Tibial nerve (tissue), 4 donors: ENCODE results near the gene CALML4. TPM values are rescaled to one million over a fixed set of nuclear protein-coding genes. Genes with fewer than 3 reads are reported as not detected.

Source experiments
- DNase-seq, 2 donors: peaks; one replicate each; pipeline ENCODE4 v3.0.0-alpha.2; 2019; ENCODE audit warnings: low spot score in 2 of 2
- H3K27ac ChIP-seq, 4 donors: fragments of 200-600 bp; sonication (generic) in 3 of 4; one replicate each; pipeline ENCODE4 v1.5.1; 2017 to 2019; ENCODE audit warnings: mild to moderate bottlenecking in 1 of 4
- H3K27me3 ChIP-seq, 2 donors: fragments of 200-600 bp; sonication (generic) in 1 of 2; one replicate each; pipeline versions ENCODE4 v1.5.1 to v1.6.0; 2017 to 2019
- H3K36me3 ChIP-seq, 3 donors: fragments of 200-600 bp; sonication (generic); one replicate each; pipeline ENCODE4 v1.5.1; 2018 to 2019
- H3K4me1 ChIP-seq, 4 donors: fragments of 200-600 bp; sonication (generic) in 3 of 4; one replicate each; pipeline ENCODE4 v1.5.1; 2017 to 2019
- H3K4me3 ChIP-seq, 4 donors: fragments of 200-600 bp; sonication (generic) in 3 of 4; one replicate each; pipeline ENCODE4 v1.5.1; 2017 to 2019; ENCODE audit warnings: mild to moderate bottlenecking in 1 of 4, moderate library complexity in 1 of 4
- H3K9me3 ChIP-seq, 4 donors: fragments of 200-600 bp; sonication (generic) in 3 of 4; one replicate each; pipeline ENCODE4 v1.5.1; 2017 to 2019
- EP300 ChIP-seq, 2 donors: sonication (generic); formaldehyde crosslinking; IDR thresholded peaks; one replicate each; pipeline ENCODE4 v1.6.1; 2017; ENCODE audit warnings: antibody characterized with exemption in 2 of 2, mild to moderate bottlenecking in 1 of 2
- POLR2A ChIP-seq, 2 donors: fragments of 450-650 bp; IDR thresholded peaks; one replicate each; pipeline ENCODE4 v1.6.1; 2017; ENCODE audit warnings: antibody characterized with exemption in 2 of 2, mild to moderate bottlenecking in 2 of 2, moderate library complexity in 2 of 2
- WGBS, 2 donors: methylation state at CpG; one replicate each; pipeline ENCODE4 v1.1.5; 2018; 5-methylcytosine and 5-hydroxymethylcytosine counted together
- total RNA-seq, 4 donors: library from RNA; depleted of rRNA; stranded (reverse); fragments of >200 nt; gene quantifications; one replicate each; pipeline ENCODE4 v1.1.0, GENCODE V29; 2016
- TF ChIP-seq, protein P1 (sequence below), 5 experiments: fragments of 200-600 bp in 3 of 5; fragments of 450-650 bp in 2 of 5; sonication (generic) in 3 of 5; IDR thresholded peaks; one replicate each; pipeline ENCODE4 v1.5.1; 2016 to 2019; ENCODE audit warnings: antibody characterized with exemption in 5 of 5, mild to moderate bottlenecking in 3 of 5, moderate library complexity in 2 of 5

Gene CALML4
- total RNA-seq, 4 donors from 2014 or later, result 7.5 to 27.1 (median 13.6) TPM

DNA sequence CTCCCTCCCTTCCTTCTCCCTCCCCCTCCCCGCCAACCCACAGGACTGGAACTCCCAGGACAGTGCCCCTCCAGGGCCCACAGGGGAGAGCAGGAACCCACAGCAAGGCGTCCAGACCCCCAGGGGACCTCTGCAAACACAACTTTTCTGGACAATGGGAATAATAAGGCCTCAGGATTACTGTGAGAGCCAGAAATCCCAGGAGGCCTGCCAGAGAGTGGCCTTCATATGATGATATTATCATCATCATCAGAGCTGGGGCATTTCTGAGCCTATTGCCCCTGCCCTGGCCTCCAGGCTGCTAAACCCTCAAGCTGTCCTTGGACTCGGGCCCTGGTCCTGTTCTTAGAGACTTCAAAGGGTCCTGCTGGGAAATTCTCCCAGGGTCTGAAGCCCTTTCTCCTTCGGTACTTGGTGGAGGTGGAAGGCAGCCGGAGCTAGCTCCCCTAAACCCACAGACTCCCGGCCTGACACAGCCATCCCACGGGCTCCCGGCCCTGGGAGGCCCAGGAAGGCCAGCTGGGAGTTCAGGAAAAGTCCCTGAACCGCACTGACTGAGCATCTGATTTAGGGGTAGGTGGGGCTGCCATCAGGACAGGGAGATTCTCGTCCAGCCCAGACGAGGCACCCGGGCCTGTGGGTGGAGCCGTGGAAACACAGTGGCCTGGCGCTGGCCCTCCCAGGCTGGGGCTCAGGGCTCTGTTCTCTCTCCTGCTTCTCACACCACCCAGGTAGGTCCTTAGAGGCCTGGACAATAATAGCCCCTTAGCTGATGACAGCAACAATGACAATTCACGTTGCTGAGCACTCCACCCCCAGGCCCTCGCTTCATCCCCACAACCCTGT lies 4.9 kb downstream of the CALML4 start:
- WGBS, 2 donors, result 49 to 54% methylated on average over 15 to 16 of the region's 16 CpGs
- H3K27ac ChIP-seq, result peak overlapping the region in 3 of 4 donors; percentile 17 to 58 (median 41)
- no peaks in the 10 kb centered on the region for H3K9me3 ChIP-seq
- H3K27me3 ChIP-seq, result no peaks in the 10 kb centered on the region
- H3K36me3 ChIP-seq, result peaks cover 0 to 9% (median 0%) of the 10 kb centered on the region in 3 donors
- TF ChIP-seq EP300 (IDR thresholded peaks at IDR 0.05) (no peak), POLR2A (IDR thresholded peaks at IDR 0.05) (no peak)
- TF ChIP-seq, protein P1, sequence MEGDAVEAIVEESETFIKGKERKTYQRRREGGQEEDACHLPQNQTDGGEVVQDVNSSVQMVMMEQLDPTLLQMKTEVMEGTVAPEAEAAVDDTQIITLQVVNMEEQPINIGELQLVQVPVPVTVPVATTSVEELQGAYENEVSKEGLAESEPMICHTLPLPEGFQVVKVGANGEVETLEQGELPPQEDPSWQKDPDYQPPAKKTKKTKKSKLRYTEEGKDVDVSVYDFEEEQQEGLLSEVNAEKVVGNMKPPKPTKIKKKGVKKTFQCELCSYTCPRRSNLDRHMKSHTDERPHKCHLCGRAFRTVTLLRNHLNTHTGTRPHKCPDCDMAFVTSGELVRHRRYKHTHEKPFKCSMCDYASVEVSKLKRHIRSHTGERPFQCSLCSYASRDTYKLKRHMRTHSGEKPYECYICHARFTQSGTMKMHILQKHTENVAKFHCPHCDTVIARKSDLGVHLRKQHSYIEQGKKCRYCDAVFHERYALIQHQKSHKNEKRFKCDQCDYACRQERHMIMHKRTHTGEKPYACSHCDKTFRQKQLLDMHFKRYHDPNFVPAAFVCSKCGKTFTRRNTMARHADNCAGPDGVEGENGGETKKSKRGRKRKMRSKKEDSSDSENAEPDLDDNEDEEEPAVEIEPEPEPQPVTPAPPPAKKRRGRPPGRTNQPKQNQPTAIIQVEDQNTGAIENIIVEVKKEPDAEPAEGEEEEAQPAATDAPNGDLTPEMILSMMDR (IDR thresholded peaks at IDR 0.05), result no peak
- DNase-seq, result no peak
- H3K4me3 ChIP-seq, result no peak overlapping the region
- H3K4me1 ChIP-seq, result peaks cover 0 to 67% (median 21%) of the 10 kb centered on the region in 4 donors

- H3K36me3 ChIP-seq, result peaks cover 0 to 9% (median 0%) of the 10 kb centered on the region in 3 donors
- DNase-seq, result no peak
- H3K27ac ChIP-seq, result peak overlapping the region in 1 of 4 donors; percentile 30
- WGBS, 2 donors, result 48 to 52% methylated on average over 11 of the region's 11 CpGs
- H3K9me3 ChIP-seq, result no peaks in the 10 kb centered on the region
- TF ChIP-seq EP300 (IDR thresholded peaks at IDR 0.05) (no peak), POLR2A (IDR thresholded peaks at IDR 0.05) (no peak)
- TF ChIP-seq, protein P1 (IDR thresholded peaks at IDR 0.05), result no peak
- no peak overlapping the region for H3K4me3 ChIP-seq
- H3K27me3 ChIP-seq, result no peaks in the 10 kb centered on the region
- H3K4me1 ChIP-seq, result peaks cover 0 to 66% (median 16%) of the 10 kb centered on the region in 4 donors
These were observed 5.8 kb downstream of the CALML4 start for GRCh38 chr15:68199340-68199739.

- no peak for DNase-seq
- 87 to 93% methylated on average over 10 to 11 of the region's 11 CpGs for WGBS, 2 donors
- Histone ChIP-seq H3K36me3 (peaks cover 0 to 17% (median 0%) of the 10 kb centered on the region in 3 donors), H3K27ac (no peak overlapping the region), H3K4me1 (peaks cover 0 to 57% (median 12%) of the 10 kb centered on the region in 4 donors), H3K9me3 (no peaks in the 10 kb centered on the region), H3K27me3 (no peaks in the 10 kb centered on the region), H3K4me3 (no peak overlapping the region)
- TF ChIP-seq, protein P1 (IDR thresholded peaks at IDR 0.05), result no peak
- no peak for TF ChIP-seq EP300 (IDR thresholded peaks at IDR 0.05)
- no peak for TF ChIP-seq POLR2A (IDR thresholded peaks at IDR 0.05)
These were observed 7.3 kb downstream of the CALML4 start for GRCh38 chr15:68197661-68198437.

DNA sequence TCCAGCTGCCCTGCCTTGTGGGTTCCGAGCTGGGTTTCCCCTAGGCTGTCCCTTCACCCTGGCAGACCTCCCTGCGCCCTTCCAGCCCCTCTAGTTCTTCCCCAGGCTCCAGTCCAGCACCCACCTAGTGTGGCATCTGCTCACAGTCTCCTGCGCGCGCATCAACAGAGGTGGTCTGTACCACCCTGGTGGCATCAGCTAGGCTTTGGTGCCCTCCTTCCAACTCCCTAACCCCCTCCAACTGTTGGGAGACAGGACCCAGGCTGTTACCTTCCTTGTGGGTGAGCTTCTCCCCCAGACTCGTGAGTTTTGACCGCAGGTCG lies 8.0 kb downstream of the CALML4 start:
- TF ChIP-seq EP300 (IDR thresholded peaks at IDR 0.05), result no peak
- no peak for TF ChIP-seq POLR2A (IDR thresholded peaks at IDR 0.05)
- TF ChIP-seq, protein P1 (IDR thresholded peaks at IDR 0.05), result no peak
- H3K4me1 ChIP-seq, result peaks cover 0 to 57% (median 12%) of the 10 kb centered on the region in 4 donors
- H3K27me3 ChIP-seq, result no peaks in the 10 kb centered on the region
- no peaks in the 10 kb centered on the region for H3K9me3 ChIP-seq
- WGBS, 2 donors, result 92 to 100% methylated on average over 8 of the region's 8 CpGs
- DNase-seq, result no peak
- H3K4me3 ChIP-seq, result no peak overlapping the region
- H3K27ac ChIP-seq, result peak overlapping the region in 2 of 4 donors; percentile 16 to 52
- peaks cover 0 to 24% (median 0%) of the 10 kb centered on the region in 3 donors for H3K36me3 ChIP-seq
